PFSK-1 (cell line): ENCODE measurements around the gene PLG.

Source experiments
- FOXP2 ChIP-seq: optimal IDR thresholded peaks from 2 replicates; pipeline ENCODE3; 2011; ENCODE audit warnings: borderline replicate concordance, control low read depth, inconsistent platforms; ENCODE audit not compliant: insufficient read depth; ENCODE audit errors: extremely low read length, extremely low read depth
- POLR2AphosphoS5 ChIP-seq: IDR thresholded peaks from 2 replicates; pipeline ENCODE4 v1.6.1; 2012; ENCODE audit warnings: low read depth, mild to moderate bottlenecking, control low read depth, low read length, moderate library complexity
- REST ChIP-seq, 2 experiments: IDR thresholded peaks; 2 replicates each; pipeline versions ENCODE4 v1.6.1 to v1.8.0; 2011 to 2012; ENCODE audit warnings: low read depth in 2 of 2, low read length in 2 of 2, control low read depth in 1 of 2, inconsistent platforms in 1 of 2, mild to moderate bottlenecking in 1 of 2, moderate library complexity in 1 of 2; ENCODE audit not compliant: insufficient read depth in 1 of 2
- TAF1 ChIP-seq: IDR thresholded peaks from 2 replicates; pipeline ENCODE4 v1.6.1; 2012; ENCODE audit warnings: low read length, control low read depth, borderline replicate concordance; ENCODE audit not compliant: insufficient read depth

GRCh38 chr6:160734627-160735026 lies 32.6 kb downstream of the PLG start:
- TF ChIP-seq REST (IDR thresholded peaks at IDR 0.05; ENCODE audit: insufficient read depth in 1 of 2, low read depth in 2 of 2, low read length in 2 of 2) (no peak), POLR2AphosphoS5 (no peak), TAF1 (no peak), FOXP2 (no peak)
